Stimulated activated CD4-positive, alpha-beta T cell treated with anti-CD3 and anti-CD28 coated beads, Interleukin-2, amount 100 ng/mL, for 48 hours (primary cell): Measurements from ENCODE around the gene NEMP1.
"Not testable (repeated sequence)": the region's sequence is repeated elsewhere in the genome, so short reads cannot be mapped to it uniquely, and the experiment has no call there.

Experiments
- DNase-seq, 2 donors: peaks; one replicate each; pipeline ENCODE4 v3.0.0-alpha.2; 2020

The NEMP1 gene

GRCh38 chr12:57051011-57051410 is 27.6 kb downstream of the NEMP1 start:
- DNase-seq, result no peak

DNA sequence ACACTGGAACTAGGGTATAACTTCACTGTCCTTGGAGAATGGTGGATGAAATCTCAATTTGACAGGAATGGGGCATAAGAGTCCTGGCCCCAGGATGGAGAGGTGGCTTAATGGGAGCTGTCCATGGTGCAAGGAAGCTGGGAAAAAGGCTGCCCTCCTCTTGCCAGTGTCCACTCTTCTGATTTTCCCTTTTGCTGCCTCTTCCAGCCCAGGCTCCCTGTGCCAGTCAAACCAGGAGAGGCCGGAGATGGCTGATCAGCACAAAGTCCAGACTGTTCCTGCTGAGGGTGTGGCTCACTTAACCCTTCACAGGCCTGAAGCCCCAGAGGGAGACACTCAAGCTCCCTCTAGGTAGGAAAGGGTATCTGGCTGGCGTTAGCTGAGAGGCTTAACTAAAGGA is 28.7 kb downstream of the NEMP1 start, which contains the start of gene MYO1A:
Gene MYO1A (minus strand): TSS at position 240 of the 400 bp plus-strand sequence. CDS start 1,806 bp downstream, outside the sequence.
- DNase-seq, result no peak

- no peak for DNase-seq
Measured at GRCh38 chr12:57049119-57049446, 29.5 kb downstream of the NEMP1 start.

DNA sequence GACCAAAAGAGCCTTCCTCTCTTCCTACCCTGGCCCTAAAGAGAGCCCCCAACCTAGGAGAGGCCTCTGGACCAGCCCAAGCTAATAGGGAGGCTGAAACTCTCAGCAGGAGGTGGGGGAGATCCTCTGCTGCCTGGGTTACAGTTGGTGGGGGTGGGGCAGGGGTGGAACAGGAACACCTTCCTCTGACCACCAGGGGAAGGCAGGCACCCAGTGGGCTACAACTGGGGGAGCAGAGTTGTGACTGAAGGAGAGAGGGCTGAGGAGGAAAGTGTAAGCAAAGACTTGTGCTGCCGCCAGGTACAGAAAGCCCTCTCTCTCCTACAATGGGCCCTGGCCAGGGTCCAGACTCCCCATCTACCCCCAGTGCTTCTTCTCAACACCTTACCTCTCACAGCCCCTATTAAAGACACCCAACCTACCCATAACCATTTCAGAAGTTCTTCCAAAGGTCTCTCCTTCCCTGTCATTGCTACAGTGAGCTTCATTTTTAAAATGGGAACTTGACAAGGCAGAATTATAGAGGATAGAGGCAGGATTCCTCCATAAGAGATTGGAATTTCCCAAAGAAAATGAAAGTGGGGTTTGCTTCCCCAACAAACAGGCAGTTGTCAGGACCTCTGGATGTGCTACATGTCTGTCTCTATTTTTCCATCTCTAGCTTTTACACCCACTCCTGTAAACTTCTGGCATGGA is 30.0 kb downstream of the NEMP1 start:
- no peak for DNase-seq

DNA sequence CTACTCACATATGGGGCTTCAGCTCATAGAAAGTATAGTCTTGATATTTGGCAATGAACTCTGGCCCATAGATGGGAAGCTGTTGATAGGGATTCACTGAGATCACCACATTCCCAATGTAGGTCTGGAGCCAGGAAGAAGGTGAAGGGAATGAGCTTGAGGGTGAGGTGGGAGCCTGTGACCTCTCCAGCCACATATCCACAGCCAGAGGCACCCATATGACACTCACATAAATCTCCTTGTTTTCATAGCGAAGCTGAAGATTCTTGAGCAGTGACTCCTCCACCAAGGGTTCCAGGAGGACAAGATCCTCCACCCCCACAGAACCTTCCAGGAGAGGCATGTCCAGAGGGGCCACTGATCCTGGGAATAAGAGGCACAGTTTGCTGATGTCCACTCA is 30.6 kb downstream of the NEMP1 start:
- DNase-seq, result no peak

DNA sequence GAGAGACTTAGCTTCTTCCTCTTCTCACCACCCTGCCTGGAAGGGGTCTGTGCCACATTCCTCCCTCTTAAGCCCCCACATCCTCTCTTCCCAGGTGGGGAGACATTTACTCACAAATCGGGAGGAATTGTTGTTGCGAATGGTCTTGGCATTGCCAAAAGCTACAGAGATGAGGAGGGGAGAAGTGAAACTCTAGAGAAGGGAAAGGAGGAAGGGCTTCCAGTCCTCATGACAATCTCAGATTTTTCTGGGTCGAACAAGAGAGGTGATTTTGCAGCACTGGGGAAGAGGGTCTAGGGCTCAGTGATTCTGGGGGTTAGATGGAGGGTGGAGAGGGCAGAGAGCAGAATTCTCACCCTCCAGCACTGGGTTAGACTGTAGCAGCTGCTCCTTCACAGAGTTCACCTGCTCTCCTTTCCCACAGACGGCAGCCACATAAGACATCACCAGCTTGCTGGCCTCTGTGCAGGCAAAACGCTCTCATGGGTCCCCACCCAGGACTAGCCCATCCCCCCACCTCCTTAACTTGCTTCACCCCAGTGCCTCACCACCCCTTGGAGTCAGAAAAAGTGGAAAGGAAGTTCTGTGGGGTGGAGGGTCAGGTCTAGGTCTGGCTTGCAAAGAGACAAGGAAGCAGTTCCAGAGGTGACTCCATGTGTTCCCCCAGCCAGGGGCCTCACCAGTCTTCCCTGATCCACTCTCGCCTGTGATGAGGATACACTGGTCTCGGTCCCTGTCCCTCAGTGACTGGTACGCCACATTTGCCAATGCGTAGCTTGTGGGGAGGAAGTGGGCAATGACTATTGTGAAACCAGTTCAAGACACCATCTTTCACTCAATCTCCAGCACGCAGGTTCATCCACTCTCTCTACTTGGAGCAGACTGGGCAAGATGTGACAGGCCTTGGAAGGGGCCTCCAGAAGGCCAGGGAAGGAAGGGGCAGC is 31.4 kb downstream of the NEMP1 start:
- peak; percentile 40 to 53 for DNase-seq

DNA sequence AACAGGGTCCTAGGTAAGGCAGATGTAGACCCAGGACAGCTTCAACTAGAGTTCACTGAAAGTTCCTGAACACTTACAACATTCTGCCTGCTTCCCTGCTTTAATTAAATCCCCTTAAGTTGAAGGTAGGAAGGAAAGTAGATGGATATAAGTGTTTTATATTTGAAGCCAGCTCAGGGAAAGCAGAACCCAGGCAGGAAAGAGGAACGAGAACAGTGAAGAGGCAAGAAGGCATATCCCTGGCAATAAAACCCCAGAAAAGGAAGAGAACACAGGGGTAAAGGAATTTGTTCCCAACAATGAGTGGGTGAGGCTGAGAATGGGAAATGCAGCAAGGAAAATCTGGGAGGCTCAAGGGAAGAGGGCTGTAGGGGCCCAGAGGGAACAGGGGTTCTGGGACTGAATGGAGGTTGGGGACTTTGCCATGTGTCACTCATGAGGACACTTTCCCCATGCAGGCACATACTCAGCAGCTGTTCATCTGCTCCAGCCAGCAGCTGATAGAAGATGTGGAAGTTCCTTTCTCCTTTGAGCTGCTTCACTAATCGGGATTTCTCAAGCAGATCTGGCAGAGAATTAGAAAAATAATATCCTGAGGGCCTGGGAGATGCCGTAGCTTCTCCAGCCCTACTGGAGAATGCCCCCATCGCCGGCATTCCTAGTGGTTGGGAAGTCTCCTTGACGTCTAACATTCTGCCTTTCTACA is 32.4 kb downstream of the NEMP1 start:
- DNase-seq, result no peak

GRCh38 chr12:57044889-57045288 is 33.7 kb downstream of the NEMP1 start:
- no peak for DNase-seq

DNA sequence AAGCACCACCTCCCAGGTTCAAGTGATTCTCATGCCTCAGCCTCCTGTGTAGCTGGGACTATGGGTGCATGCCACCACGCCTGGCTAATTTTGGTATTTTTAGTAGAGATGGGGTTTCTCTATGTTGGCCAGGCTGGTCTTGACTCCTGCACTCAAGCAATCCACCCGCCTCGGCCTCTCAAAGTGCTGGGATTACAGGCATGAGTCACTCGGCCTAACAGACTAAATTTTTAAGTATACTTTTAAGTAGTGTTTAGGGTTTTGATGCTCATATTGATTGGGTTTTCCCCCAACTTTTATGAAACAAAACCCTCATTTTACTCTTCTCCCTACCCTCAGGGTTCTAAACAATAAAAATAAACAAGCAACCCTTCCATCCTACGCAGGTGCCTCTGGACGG is 34.1 kb downstream of the NEMP1 start:
- DNase-seq, result no peak

DNA sequence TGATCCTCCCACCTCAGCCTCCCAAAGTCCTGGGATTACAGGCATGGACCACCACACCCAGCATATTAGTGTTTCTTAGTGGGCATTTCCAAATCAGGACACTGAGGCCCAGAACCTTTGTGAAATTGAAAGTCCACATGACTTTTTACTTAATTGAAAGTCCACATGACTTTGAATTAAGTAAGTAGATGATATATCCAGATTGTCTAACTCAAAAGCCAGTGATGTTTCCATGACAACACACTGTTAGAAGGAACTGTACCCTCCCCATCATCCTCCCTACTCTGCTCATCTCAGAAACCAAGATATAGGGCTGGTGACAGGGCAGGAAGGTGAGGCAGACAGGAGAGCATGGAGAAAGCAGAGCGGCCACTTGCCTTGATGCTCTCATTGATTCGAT is 35.9 kb downstream of the NEMP1 start:
- DNase-seq, result no peak

DNA sequence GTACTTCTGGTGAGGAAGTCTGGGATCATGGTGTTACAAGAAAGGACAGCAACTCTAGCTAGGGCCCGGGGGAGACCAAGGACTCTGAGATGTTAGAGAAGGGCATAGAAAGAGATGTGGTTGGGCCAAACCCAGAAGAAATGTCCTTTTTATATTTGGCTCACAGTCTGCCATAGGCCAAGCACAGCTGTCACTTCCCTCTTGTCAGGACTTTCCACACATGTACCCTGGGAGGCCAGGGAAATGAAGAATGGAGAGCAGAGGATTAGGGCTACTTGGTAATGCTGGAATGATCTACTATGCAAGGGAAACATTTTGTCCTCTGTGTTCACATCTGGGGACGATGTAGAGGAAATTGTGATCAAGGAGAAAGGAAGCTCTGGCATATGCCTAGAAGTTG is 37.8 kb downstream of the NEMP1 start:
- no peak for DNase-seq

DNA sequence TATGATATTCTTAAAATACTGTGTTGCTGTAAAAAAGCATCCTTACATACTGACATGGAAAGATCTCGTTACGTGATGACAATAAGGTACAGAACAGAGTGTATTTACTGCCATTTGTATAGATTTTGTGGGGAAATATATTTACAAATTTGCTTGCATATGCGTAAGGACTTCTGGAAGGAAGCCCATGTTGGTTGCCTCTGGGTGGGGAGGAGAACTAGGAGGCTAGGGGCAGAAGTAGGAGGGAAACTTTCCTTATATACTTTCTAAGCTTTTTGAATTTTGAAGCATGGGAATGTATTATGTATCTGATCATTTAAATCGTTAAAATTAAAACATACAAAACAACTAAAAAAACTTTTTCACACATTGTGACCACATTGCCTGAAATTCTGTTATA is 38.4 kb downstream of the NEMP1 start:
- no peak for DNase-seq

DNA sequence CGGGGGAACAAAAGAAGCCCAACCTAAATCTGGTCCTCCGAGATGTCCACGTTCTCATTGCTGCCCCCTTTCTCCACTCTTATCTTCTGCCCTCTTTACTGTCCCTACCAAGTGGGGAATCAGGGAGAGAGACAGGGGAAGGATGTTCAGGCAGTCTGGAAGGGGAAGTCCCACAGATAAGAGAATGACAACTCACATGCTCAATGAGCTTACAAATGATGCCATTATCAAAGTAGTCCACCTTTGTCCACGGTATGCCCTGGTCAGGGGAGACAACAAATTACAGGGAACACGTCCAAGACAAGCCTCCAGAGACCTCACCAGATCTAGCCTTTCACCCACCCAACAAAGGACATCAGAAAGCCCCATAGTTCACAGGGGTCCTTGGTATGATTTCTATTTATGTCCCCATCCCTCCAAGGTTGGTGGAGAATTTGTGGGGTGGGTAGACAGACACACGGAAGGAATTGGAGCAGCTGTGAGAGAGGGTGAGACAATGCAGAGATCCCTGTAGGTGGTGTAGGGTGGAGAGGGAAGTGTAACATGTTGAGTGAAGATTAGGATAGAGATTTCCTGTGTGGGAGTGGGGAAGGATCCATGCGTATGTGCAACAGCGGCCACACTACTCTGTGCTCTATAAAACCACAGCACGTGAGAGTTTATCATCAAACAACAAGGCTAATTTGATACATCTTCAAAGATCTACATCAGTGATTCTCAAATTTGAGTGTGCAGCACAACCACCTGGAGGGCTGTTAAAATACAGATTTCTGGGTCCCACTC is 39.4 kb downstream of the NEMP1 start:
- DNase-seq, result no peak

GRCh38 chr12:57037264-57037663 is 41.3 kb downstream of the NEMP1 start:
- no peak for DNase-seq

DNA sequence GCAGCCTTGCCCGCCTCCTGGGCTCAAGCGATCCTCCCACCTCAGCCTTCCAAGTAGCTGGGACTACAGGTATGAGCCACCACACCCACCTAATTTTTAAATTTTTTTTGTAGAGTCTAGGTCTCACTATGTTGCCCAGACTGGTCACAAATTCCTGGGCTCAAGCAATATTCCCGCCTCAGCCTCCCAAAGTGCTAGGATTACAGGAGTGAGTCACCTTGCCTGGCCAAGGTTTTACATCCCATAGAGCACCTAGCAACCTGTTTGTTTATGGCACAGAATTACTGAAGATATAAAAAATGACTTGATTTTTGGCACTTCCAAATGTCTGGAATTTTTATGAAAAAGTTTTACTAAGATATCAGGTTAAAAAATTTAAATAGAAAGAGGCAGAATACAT is 45.2 kb downstream of the NEMP1 start:
- DNase-seq, result no peak

GRCh38 chr12:57031789-57032188 is 46.8 kb downstream of the NEMP1 start:
- no peak for DNase-seq

DNA sequence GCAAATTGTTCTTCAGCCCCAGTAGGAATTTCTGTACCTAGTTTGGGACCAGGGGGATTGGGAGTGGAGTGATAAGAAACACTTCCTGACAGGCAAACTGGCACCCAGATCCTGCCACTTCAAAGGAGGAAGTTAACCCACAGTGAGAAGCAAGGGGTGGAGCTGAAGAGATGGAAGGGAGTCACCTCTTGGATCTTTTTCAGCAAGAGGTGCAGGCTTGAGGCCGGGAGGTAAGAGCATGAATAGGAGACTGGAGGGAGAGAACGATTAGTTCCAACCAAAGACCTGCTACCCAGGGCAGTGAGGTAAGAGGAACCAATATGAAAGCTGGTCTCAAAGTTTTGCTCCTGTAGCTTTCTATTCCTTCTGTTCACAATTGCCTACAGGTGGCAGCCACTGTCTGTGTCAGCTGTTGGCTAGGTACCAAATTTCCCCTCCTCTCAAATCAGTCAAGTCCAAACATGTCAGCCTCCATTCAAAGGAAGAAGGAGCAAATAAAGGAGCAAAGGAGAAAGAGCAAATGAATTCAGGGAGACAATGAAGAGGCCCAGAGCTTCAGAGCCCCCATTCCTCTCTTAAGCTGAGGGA is 47.4 kb downstream of the NEMP1 start:
- no peak for DNase-seq

GRCh38 chr12:57029457-57029856 is 49.1 kb downstream of the NEMP1 start:
- DNase-seq, result no peak

- no peak for DNase-seq
Measured at GRCh38 chr12:57027805-57028153, 50.8 kb downstream of the NEMP1 start.

GRCh38 chr12:57027011-57027804 is 51.4 kb downstream of the NEMP1 start:
- DNase-seq, result no peak

GRCh38 chr12:57025196-57025595 is 53.4 kb downstream of the NEMP1 start:
- DNase-seq, result no peak

- not testable (repeated sequence) for DNase-seq
Measured at GRCh38 chr12:57022324-57022723, 56.3 kb downstream of the NEMP1 start.
